GM10266 (cell line): ENCODE measurements around the gene ERC1.

Experiments
- DNase-seq: peaks from one replicate; pipeline ENCODE4 v3.0.0; 2012; ENCODE audit errors: extremely low spot score
- TF ChIP-seq, protein P1 (sequence below): IDR thresholded peaks from 2 replicates; pipeline ENCODE4 v1.5.1; 2012; ENCODE audit warnings: mild to moderate bottlenecking, low read depth; ENCODE audit not compliant: control insufficient read depth, insufficient read depth; ENCODE audit errors: missing control alignments

ERC1 gene

DNA sequence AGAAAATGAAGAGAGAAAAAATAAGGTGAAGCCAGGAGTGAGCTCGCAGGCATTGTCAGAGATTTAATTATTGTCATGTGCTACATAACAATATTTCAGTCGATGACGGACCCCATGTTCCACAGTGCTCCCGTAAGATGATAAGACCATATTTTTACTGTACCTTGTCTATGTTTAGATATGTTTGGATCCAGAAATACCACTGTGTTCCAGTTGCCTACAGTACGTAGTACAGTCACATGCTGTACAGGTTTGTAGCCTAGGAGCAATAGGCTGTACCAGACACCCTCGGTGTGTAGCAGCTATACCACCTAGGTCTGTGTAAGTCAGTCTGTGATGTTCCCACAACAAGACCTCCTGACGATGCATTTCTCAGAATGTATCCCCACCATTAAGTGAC lies 465.9 kb downstream of the ERC1 start:
- TF ChIP-seq, protein P1, sequence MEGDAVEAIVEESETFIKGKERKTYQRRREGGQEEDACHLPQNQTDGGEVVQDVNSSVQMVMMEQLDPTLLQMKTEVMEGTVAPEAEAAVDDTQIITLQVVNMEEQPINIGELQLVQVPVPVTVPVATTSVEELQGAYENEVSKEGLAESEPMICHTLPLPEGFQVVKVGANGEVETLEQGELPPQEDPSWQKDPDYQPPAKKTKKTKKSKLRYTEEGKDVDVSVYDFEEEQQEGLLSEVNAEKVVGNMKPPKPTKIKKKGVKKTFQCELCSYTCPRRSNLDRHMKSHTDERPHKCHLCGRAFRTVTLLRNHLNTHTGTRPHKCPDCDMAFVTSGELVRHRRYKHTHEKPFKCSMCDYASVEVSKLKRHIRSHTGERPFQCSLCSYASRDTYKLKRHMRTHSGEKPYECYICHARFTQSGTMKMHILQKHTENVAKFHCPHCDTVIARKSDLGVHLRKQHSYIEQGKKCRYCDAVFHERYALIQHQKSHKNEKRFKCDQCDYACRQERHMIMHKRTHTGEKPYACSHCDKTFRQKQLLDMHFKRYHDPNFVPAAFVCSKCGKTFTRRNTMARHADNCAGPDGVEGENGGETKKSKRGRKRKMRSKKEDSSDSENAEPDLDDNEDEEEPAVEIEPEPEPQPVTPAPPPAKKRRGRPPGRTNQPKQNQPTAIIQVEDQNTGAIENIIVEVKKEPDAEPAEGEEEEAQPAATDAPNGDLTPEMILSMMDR = no peak
- no peak for DNase-seq

DNA sequence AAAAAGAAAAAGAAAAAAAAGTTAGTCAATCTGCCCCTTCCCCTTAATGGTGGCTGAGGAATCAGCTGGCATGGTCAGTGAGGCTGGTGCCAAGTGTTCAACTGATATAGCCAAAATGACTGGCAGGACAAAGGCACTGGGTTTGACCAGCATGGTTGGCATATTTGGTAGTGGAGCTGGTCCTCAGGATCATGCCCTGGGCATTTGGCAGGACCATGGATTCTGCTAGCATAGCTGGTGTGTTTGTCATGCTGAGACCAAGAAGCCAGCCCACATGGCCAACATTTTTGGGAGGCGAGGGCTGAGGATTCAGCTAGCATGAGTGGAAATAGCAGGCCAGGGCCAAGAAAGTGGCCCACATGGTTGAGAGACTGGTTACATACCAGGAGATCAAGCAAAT lies 466.9 kb downstream of the ERC1 start:
- DNase-seq = no peak
- TF ChIP-seq, protein P1 = no peak

DNA sequence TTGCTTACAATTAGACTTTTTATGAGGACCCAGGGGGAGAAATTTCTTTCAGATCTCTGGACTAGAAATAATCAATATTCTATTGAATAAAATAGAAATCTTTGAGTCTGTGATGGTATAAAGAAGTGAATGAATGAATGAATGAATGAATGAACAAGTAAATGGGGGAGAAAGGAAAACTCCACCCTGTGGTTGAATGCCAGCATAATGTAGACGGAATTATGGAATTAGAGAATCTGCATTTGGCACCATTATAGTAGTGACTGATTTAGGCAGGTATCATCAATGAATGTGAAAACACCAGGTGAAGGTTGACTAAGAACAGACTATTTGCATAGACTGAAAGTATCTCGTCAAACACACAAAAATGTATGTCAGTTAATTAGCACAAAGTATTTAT lies 468.3 kb downstream of the ERC1 start:
- TF ChIP-seq, protein P1 = no peak
- DNase-seq = no peak

DNA sequence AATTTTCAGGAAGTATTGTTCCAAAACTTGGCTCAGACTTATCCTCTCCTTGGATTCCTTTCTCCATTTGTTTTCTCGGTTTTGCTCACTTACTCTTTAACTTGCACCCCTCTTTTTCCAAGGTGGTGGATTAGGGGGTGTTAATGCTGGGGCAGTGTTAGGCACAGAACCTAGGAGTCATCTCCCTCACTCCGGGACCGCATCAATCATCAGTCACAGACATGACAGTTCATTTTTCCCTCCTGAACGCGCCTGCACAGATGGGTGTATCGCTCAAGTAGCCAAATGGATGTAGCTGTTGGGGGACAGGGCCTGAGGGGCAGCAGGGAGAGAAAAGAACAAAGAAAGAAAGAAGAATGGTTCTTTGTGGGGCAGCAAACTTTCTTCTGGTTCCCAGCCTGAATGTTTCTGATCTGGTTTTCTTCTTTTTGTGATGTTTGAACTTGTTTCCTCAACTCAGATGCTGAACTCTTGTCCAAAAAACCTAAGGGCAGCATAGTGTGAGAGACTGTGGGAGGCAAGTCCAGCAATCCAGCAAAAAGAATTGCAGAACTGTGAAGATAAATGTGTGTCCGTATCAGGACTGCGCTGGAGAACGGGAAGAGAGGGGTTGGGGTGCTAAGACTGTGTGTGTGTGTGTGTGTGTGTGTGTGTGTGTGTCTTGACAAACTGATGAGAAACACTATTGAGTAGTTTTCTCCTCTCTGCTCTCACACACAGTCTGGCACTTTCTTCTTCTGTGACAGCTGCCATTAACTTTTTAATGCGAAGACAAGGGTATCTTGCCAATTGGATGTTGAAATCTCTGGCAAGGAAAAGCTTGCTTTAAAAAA lies 472.3 kb downstream of the ERC1 start:
- TF ChIP-seq, protein P1 = no peak
- no peak for DNase-seq

DNA sequence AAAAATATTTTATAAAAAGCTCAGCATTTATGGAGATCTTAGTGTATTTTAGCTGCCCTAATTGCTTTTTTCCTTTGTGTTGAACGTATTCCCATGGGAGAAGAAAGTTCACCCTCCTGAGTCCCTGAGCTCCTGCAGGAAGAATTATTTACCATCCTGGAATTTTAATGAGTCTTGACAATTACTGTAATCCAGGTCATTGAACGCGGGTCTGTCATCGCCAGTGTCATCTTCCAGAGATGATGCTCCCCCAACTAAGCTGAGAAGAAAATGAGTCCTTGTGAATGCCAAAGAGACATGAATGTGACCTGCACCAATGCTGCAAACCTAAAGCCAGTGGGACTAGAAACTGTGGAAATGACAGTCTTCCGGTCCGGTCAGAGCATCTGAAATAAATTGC lies 473.9 kb downstream of the ERC1 start:
- DNase-seq = no peak
- TF ChIP-seq, protein P1 = no peak

DNA sequence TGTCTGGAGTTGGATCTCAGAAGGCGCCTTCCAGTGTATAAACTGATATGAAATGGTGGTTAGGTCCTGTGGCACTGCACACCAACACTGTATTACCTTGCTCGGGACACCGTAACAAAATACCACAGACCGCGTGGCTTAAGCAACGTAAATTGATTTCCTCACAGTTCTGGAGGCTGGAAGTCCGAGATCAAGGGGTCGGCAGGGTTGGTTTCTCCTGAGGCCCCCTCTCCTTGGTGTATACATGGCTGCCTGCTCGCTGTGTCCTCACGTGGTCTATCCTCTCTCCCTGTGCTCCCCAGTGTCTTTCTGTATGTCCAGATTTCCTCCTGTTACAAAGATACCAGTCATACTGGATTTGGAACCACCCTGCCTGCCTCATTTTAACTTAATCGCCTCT lies 475.0 kb downstream of the ERC1 start:
- TF ChIP-seq, protein P1 = no peak
- no peak for DNase-seq

DNA sequence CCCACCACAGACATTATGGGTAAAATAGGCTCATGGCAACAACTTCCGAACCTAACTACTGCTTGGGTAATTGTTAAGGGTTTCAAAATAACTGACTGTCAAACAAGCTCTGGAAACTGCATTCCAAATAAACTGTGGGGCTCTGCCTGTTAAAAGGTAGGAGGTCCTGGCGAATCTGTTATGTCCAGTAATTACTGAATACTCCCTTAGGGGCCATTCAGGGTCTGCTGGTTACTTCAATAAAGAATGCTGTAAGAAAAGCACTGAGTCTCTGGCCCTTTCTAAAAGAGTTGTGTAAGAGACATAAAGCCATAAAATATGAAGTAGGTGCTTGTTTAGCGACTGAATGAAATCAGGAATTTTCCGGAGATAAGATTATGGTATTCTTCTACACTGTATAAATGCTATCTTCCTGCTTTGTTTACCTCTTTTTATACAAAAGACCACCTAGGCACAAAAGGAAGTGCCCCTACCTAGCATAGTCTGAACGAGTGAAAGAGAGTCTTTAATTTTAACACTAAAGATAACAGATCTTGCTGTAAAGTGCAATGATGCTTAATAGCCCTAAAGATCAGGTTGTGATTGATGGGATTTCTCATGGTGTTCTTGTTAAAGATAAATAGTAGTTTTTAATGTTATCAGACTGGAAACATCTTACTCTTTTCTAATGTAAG lies 475.6 kb downstream of the ERC1 start:
- DNase-seq = no peak
- TF ChIP-seq, protein P1 = no peak
